ENCODE data around the gene LEKR1. TPM values are rescaled to one million over a fixed set of nuclear protein-coding genes. Genes with fewer than 3 reads are reported as not detected.

The LEKR1 gene
- total and polyA plus RNA-seq, 8 donors, result 0.76 to 3.8 (median 2.1) TPM

GRCh38 chr3:156782921-156783320 lies 43.2 kb upstream of the LEKR1 start:
- Histone ChIP-seq H3K27me3 (no peaks in the 10 kb centered on the region), H3K27ac (no peak overlapping the region), H3K36me3 (no peaks in the 10 kb centered on the region), H3K4me3 (no peak overlapping the region), H3K4me1 (no peaks in the 10 kb centered on the region), H3K9me3 (no peaks in the 10 kb centered on the region)
- ATAC-seq (no peak), DNase-seq (no peak)
- TF ChIP-seq CTCF (IDR thresholded peaks at IDR 0.05), result no peak
- intact Hi-C loops (cut with DNase I), result no loop called here

DNA sequence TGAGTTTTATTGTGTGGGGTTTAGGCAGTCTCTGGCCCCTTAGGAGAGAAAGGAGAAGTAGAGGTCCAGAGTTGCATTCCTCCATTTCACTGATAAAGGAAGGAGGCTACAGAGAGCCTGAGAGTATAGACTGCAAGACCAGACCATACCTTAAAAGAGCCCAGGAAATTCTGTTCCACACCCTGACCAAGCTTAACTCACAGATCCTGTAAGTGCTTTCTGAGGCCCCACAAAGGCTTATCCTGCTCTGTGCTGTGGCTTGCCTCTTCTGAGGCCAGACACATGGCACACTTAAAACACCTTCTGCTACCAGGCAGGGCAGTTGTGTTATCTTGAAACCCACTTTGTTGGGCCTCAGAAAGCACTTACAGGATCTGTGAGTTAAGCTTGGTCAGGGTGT lies 39.2 kb upstream of the LEKR1 start:
- no peak for DNase-seq
- H3K4me1 ChIP-seq, result no peaks in the 10 kb centered on the region
- H3K27me3 ChIP-seq, result no peaks in the 10 kb centered on the region

DNA sequence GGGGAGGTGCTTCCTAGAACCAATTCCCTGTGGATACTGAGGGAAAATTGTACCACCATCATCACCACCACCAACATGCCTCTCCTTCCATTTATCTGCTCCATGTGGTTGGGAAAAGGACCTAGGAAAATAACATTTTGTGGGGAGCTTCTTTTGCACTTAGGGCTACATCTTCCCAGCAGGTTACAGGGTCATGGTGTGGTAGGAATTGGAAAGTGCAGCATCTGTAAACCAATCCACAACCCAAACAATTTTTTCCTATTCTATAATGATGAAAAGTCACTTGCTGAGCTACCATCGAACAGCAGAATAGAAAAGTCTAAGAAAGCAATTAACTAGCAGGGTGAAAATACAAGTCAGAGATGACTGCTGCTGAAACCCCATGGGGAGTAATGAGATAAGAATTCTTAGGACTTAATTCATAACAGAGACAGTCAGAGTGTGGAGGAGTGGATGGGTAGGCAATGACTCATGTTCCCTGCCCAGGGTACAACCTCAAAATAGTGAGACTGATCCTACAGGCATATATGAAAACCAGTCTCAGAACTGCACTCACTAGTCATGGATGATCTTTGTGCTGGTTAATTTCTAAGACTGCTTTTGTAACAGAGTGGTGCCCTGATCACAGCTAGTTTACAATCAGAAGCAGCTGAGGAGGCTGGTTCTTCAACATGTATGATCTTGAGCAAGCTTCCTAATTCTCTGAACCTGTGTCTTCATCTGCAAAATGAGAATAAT lies 38.1 kb upstream of the LEKR1 start:
- intact Hi-C loops (cut with DNase I), result no loop called here
- ATAC-seq, result peak; percentile 64
- H3K27ac ChIP-seq, result no peak overlapping the region
- peaks cover 0 to 1% of the 10 kb centered on the region in 2 donors for H3K4me1 ChIP-seq
- no peak overlapping the region for H3K4me3 ChIP-seq
- H3K36me3 ChIP-seq, result no peaks in the 10 kb centered on the region
- DNase-seq, result no peak
- no peak for TF ChIP-seq CTCF (IDR thresholded peaks at IDR 0.05)
- no peaks in the 10 kb centered on the region for H3K27me3 ChIP-seq
- no peaks in the 10 kb centered on the region for H3K9me3 ChIP-seq

More for the DNA sequence above, 39.2 kb upstream of the LEKR1 start:
- H3K36me3 ChIP-seq, result no peaks in the 10 kb centered on the region
- ATAC-seq, result no peak
- H3K27ac ChIP-seq, result no peak overlapping the region
- TF ChIP-seq CTCF (IDR thresholded peaks at IDR 0.05), result no peak
- H3K9me3 ChIP-seq, result no peaks in the 10 kb centered on the region
- no peak overlapping the region for H3K4me3 ChIP-seq
- intact Hi-C loops (cut with DNase I), result no loop called here

DNA sequence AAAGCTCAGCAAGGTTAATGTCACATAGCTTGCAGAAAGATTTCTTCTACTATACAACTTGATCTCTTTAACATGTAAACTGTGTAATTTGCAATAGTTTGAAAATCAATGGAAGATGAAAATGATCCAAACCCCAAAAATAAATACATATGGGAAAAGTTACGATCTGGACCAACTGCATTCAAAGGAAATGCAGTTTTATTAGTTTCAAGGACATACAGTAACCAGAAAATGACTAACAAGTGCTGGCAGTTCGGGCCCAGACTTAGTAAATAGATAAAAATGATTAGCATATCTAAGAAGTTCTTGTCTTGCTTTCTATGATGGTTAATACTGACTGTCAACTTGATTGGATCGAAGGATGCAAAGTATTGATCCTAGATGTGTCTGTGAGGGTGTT lies 37.3 kb upstream of the LEKR1 start:
- intact Hi-C loops (cut with DNase I), result no loop called here

DNA sequence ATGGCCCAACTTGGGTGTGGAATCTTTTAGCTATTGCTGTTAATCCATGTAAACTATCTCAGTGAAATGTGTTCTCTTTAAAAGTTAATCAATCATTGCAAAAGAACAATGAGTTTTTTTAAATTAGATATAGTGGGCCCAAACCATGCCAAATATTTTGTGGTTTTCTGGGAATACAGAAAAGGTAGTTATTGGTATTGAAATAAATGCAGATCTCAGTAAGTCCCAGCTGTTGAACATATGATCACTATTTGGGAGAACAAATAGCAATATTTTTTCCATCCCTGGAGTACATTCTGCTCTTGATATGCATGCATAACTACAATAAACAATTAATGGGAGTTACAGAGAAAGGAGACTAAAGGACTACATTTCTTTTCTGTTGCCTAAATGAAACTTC lies 36.0 kb upstream of the LEKR1 start:
- H3K27me3 ChIP-seq, result no peaks in the 10 kb centered on the region
- no peak for TF ChIP-seq CTCF (IDR thresholded peaks at IDR 0.05)
- no peaks in the 10 kb centered on the region for H3K9me3 ChIP-seq
- H3K36me3 ChIP-seq, result no peaks in the 10 kb centered on the region
- ATAC-seq (no peak), DNase-seq (no peak)
- intact Hi-C loops (cut with DNase I), result no loop called here
- peaks cover 0 to 3% of the 10 kb centered on the region in 2 donors for H3K4me1 ChIP-seq
- no peak overlapping the region for H3K27ac ChIP-seq
- no peak overlapping the region for H3K4me3 ChIP-seq

More for the DNA sequence above, 37.3 kb upstream of the LEKR1 start:
- Histone ChIP-seq H3K27ac (no peak overlapping the region), H3K4me1 (peaks cover 0 to 3% of the 10 kb centered on the region in 2 donors), H3K4me3 (no peak overlapping the region), H3K9me3 (no peaks in the 10 kb centered on the region), H3K36me3 (no peaks in the 10 kb centered on the region), H3K27me3 (no peaks in the 10 kb centered on the region)
- TF ChIP-seq CTCF (IDR thresholded peaks at IDR 0.05), result no peak
- DNase-seq (no peak), ATAC-seq (no peak)

All from left lung (tissue), 10 donors.